GM21390 (cell line): ENCODE measurements around the gene ASL.
"Not testable (repeated sequence)": the region's sequence is repeated elsewhere in the genome, so short reads cannot be mapped to it uniquely, and the experiment has no call there.

Source experiments
- ATAC-seq: cut with Tn5 transposase; IDR thresholded peaks from one replicate; pipeline ENCODE4 v1.9.1; 2021; ENCODE audit not compliant: unreplicated experiment

The ASL gene

DNA sequence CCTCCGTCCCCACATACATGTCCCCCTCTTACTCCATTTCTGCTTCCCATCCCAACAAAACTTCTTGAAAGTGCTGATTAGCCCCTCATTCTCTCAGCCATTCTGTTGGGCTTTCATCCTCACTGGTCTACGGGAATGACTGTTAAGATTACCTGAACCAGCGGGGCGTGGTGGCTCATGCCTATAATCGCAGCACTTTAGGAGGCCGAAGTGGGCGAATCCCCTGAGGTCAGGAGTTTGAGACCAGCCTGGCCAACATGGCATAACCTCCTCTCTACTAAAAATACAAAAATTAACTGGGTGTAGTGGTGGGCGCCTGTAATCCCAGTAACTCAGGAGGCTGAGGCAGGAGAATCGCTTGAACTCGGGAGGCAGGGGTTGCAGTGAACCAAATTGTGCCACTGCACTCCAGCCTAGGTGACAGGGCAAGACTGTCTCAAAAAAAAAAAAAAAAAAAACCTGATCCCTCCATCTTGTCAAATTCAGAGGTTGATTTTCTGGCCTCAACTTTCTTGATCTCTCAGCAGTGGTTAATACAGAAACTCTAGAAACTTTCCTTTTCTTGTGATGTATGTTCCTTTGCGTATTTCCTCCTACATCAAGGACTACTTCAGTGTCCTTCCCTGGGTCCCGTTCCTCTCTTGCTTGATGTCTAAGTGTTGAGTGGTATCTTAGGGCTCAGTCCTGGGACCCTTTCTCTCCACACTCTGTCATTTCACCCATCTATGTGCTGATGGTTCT, 41.2 kb downstream of the ASL start:
- not testable (repeated sequence) for ATAC-seq

DNA sequence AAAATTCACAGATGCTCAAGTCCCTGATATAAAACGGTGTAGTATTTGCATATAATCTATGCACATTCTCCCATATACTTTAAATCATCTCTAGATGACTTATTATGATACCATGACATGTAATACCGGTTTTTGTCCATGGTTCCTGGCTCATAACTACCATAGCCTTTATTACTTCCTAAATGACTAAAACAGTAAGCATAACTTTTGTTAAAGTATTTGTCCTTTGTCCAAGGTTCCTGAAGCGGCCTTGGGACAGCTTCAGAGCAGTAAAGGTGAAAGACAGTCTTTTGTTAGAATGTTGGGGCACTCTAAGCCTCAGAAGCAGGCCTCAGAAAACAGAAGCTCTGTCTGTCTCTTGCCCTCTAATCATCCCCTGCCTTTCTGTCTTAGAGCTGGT, 43.0 kb downstream of the ASL start:
- no peak for ATAC-seq

DNA sequence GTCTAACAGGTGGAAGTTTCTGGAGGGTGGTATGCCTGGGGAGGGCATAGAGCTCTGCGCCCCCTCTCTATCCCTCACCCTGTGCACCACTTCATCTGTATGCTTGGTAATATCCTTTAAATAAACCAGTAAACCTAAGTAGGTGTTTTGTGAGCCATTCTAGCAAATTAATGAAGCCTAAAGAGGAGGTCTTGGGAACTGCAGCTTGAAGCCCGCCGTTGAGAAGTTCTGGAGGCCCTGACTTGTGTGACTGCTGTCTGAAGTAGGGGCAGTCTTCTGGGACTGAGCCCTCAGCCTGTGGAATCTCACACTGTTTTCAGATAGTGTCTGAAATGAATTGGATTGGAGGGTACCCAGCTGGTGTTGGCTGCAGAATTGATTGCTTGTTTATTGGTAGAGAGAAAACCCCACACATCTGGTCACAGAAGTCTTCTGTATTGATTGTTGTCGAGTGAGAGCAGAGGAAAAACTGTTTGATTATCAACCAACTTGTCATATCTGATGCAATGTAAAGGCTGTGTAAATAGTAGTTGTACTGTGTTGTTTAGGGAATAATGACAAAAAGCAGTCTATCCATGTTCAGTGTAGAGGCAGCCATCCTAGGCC, 43.7 kb downstream of the ASL start:
- ATAC-seq = no peak

DNA sequence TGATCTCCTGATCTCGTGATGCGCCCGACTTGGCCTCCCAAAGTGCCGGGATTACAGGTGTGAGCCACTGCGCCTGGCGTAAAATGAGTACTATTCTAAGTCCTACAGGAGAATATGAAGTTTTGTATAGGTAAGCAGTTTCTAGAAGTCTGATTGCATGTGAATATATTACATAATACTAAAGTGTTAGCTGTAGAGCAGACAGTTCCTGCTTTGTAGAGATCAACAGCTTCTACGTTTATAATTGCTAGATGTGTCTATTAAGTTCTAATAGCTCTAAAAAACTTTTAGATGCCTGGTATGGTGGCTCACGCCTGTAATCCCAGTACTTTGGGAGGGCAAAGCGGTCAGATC, 47.5 kb downstream of the ASL start:
- no peak for ATAC-seq

DNA sequence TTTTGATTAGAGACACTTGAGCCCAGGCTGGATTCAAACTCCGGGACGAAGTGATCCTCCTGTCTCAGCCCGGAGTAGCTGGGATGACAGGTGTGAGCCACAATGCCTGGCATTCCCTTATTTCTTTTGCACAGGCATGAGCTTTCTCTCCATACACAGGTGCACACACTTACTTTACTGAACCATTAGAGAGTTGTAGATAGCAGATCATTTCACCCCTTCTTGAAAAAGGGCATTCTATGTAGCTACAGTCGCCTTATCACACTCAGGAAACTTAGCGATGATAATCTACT, 48.9 kb downstream of the ASL start:
- ATAC-seq = not testable (repeated sequence)

DNA sequence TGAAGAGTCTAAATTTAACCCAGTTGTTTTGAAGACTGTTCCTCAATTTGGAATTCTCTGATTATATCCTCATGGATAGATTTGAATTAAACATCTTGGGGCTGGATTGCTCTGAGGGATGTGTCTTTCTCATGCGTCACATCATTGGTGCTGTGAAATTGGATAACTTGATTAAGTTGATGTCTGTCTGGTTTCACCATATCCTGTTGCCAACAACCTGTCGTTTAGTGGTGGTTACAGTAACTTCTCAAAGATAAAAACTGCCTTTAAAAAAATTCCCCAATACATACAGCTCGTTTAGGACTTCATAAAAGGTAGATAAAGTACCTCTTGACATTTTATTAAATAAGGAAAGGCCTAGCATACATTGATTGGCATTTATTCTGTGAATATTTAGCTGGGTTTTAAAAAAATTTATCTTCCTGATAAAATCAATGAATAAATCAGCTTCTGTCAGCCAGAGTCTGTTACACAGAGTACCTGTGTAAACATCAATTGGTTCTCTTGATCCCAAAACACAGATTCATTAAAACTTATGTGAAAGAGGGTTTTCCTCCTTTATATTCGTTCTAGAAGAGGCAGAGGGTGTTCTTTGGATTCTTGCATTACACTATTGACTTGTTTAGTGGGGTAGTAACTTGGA, 49.6 kb downstream of the ASL start:
- ATAC-seq = no peak

DNA sequence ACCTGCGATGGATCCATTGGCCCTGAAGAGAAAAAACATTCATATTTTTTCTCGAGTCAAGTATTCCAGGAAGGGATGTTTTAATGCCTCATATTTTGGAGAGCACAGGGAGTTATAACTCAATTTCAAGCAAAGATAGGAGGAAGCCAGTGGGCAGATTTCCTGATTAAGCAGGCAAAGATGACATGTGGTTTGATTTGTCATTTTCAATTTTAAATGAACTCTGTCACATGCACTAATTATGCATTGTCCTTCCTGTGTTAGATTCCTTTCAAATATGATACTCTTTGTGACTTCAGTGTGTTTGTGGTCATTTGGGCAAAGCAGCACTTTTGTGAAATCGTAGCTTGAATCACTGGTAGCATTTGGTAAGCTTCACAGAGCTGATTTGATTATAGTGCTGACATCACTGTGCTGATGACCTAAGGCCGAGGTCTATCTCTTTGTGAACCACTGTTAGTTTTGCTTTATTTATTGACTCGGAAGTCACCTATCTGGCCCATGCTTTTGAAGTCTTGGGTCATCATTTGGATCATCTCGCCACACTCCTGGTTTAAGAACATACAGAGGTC, 50.2 kb downstream of the ASL start:
- ATAC-seq = not testable (repeated sequence)

DNA sequence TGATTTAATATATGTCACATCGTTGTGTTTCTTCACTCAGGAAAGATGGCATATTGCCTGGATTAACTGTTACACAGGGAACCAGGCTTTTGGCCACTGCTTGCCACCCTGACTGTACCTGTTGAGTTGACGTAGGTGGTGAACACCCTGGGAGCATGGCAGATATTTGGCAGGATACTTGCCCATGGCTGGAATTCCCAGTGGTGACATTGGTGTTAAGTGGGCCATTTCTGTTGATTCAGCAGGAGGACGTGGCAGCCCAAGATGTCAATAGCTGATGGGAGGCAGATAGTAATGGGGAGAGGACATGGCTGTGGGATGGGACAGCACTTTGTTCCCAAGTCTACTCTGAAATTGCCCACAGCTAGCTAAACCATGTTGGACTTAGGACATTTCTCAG, 51.6 kb downstream of the ASL start:
- not testable (repeated sequence) for ATAC-seq

DNA sequence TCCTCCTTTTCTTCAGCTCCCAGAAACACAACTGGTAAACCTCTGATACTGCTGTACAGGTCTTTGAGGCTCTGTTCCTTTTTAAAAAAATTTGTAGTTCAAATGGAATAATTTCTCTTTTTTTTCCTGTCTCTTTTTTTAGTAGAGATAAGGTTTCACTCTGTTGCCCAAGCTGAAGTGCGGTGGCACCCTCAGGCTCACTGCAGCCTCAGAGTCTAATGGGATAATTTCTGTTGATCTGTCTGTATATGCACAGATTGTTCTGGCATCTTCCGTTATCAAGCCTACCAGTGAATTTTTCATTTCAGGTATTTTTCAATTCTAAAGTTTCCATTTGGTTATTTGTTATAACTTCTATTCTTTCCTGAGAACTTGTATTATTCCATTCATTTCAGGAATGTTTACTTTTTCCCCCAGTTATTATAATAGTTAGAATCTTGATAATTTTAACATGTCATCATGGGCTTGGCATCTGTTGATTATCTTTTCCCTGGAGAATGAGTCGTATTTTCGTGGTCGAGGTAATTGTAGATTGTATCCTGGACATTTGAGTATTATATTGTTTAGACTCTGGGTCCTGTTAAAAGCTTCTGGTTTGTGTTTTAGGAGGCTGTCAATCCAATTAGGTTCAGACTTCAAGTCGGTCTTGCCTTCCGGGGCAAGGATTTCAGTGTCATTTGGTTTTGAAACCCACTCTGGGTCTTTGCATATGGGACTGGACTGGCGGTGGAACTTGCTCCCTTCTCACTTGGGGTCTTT, 63.6 kb downstream of the ASL start:
- no peak for ATAC-seq

DNA sequence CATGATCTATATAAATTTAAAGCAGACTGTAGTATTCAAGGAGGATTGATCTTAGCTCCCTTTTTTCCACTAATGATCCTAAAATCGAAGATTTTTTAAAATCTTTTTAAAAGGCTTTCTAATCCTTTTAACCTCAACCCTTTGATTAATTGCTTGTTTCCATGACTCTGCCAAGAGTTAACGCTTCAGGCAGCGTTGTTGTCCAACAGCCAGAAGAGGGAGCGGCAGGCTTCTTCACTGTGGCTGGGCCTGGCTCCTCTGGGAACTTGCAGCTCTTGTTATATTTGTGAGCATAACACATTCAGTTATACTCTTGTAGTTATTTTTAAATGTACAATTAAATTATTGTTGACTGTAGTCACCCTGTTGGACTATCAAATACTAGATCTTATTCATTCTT, 65.3 kb downstream of the ASL start:
- ATAC-seq = no peak

DNA sequence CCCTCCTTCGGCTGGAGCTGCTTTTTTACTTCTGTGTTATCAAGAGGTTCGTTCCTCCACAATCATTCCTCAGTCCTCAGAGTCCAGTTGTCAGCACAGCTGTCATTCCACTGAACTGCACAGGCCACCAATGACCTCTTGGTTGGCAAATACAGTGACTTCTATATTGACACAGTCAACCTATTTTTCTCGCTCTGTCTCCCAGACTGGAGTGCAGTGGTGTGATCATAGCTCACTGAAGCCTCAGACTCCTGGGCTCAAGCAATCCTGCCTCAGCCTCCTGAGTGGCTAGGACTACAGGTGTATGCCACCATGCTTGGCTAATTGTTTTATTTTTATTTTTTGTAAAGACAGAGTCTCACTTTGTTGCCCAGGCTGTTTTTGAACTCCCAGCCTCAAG, 66.7 kb downstream of the ASL start:
- no peak for ATAC-seq

DNA sequence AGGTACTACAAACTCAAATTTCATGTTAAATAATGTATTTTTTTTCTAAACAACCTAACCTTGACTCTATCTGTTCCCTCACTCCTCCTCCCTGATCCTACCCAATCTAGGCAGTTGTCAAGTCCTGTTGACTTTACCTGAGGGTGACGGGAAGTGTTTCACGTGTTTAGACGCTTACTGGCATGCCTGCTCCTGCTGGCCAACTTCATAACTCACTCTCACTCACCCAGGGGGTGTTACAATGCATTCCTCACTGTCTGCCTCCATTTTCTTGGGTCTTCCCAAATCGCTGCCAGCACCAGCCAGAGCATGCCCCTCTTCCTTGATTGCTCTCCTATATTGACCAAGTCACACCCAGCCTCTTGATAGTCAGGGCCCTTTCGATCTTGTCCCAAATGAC, 67.4 kb downstream of the ASL start:
- no peak for ATAC-seq
